Coronary artery (tissue), 2 donors: ENCODE measurements around the gene NUCKS1.
A peak's percentile ranks its signal among the peaks of the same experiment; 100 is the strongest.

Experiments used
- DNase-seq: peaks from one replicate; pipeline ENCODE4 v3.0.0-alpha.2; 2017; ENCODE audit warnings: low spot score
- H3K27ac ChIP-seq, 2 donors: fragments of 200-600 bp; sonication (generic); one replicate each; pipeline ENCODE4 v1.5.1; 2016 to 2019
- H3K4me3 ChIP-seq: fragments of 200-600 bp; sonication (generic); 2 replicates; pipeline ENCODE4 v1.5.1; 2016; ENCODE audit warnings: mild to moderate bottlenecking, moderate library complexity
- TF ChIP-seq, protein P1 (sequence below): fragments of 200-600 bp; sonication (generic); IDR thresholded peaks from one replicate; pipeline ENCODE4 v1.5.1; 2019; ENCODE audit warnings: antibody characterized with exemption

Gene NUCKS1

DNA sequence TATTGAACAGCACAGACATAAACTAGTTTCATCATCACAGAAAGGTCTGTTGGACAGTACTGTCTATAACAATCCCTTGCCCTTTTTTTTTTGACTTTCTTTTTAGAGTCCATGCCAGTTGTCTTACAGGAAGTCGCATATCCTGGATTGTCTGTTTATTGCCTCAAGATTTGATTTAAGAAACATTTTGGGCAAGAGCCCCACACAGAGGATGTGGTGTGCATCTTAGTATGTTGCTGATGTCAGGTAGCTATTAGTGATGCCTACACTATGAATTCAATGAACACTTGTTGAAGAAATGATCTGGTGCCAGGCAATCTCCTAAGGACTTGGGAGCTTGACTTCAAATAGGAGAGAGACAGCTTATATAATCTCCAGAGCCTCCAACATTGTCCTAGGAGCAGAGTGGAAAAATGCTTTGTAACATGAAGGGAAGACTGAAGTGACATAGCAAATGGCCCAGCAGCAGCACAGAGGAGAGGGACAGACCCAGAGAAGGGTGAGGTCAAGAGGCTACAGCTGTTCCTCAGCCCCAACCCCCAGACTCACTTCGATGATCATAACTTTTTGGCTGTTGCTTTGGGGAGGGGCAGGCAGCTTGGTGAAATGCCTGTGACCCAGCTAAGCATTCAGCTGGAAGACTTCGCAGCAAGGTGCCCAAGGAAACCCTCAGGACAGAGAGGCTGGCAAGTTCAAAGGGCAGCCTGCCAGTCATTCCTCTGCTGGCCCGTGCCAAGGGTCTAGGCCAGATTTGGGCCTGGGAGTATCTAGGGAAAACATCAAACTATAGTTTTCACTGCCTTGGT, 32.8 kb upstream of the NUCKS1 start:
- DNase-seq: no peak
- Histone ChIP-seq H3K27ac (peak overlapping the region; percentile 9 to 49), H3K4me3 (no peak overlapping the region)
- TF ChIP-seq, protein P1, sequence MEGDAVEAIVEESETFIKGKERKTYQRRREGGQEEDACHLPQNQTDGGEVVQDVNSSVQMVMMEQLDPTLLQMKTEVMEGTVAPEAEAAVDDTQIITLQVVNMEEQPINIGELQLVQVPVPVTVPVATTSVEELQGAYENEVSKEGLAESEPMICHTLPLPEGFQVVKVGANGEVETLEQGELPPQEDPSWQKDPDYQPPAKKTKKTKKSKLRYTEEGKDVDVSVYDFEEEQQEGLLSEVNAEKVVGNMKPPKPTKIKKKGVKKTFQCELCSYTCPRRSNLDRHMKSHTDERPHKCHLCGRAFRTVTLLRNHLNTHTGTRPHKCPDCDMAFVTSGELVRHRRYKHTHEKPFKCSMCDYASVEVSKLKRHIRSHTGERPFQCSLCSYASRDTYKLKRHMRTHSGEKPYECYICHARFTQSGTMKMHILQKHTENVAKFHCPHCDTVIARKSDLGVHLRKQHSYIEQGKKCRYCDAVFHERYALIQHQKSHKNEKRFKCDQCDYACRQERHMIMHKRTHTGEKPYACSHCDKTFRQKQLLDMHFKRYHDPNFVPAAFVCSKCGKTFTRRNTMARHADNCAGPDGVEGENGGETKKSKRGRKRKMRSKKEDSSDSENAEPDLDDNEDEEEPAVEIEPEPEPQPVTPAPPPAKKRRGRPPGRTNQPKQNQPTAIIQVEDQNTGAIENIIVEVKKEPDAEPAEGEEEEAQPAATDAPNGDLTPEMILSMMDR: no peak

GRCh38 chr1:205780335-205780734, 30.4 kb upstream of the NUCKS1 start:
- DNase-seq: no peak
- TF ChIP-seq, protein P1: no peak
- Histone ChIP-seq H3K4me3 (no peak overlapping the region), H3K27ac (no peak overlapping the region)

DNA sequence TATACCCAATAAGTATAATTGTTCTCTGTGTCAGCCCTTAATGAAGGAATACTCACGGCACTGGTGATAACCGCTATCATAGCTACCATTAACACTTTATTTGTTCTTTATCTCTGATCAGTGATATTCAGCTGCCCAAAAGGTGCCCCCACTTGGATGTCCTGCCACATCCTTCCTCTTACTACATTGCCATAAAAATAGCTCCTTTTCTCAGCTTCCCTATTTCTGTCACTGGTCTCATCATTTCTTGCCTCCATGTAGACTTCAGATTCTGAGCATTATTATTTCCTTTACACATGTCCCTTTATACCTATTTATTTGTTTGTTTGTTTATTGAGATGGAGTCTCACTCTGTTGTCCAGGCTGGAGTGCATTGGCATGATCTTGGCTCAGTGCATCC, 28.0 kb upstream of the NUCKS1 start:
- no peak for DNase-seq
- TF ChIP-seq, protein P1: no peak
- no peak overlapping the region for H3K27ac ChIP-seq
- H3K4me3 ChIP-seq: no peak overlapping the region

GRCh38 chr1:205775717-205776056, 25.7 kb upstream of the NUCKS1 start:
- Histone ChIP-seq H3K27ac (peak overlapping the region; percentile 63 to 87), H3K4me3 (peak overlapping the region; percentile 83)
- TF ChIP-seq, protein P1: no peak
- DNase-seq: no peak

DNA sequence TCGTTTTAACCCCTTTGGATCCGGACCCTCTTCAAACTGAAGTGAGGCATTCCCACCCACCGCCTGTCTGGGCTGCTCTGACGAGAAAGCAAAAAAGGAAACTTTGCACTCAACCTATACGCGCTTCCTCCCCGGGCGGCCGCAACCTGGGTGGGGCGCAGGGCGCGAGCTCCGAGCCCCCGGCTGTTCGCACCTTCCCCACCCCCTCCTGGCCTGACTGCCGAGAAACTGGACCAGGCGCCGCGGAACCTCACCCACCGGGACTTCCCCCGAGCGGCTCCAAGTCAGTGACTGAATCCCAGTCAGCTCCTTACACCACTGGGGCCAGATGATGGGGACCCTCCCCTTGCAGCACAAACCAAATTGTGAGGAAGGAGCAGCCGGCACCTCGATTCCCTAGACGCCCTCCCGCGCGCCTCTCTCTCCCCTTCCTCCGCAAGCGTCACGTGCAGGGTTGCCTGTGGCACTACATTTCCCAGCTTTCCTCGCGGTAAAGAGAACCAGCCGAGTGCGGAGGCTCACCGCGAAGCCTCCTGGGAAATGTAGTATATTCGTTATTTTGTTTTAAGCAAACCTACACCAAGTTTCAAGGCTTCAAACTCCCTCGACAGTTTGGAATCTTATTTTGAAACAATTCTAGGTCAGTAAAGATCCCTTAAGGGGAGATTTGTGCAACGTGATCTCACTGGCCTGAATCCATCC, 25.2 kb upstream of the NUCKS1 start, which contains the start of gene RAB29:
Gene RAB29 (minus strand): TSS at position 468 of the 702 bp plus-strand sequence. CDS start 526 bp downstream, outside the sequence.
- H3K4me3 ChIP-seq: peak within 1 kb of the TSS; percentile 83
- peak; percentile 88 for DNase-seq
- TF ChIP-seq, protein P1: no peak
- peak within 1 kb of the TSS; percentile 63 to 87 for H3K27ac ChIP-seq

GRCh38 chr1:205774198-205775014, 24.4 kb upstream of the NUCKS1 start:
- TF ChIP-seq, protein P1: no peak
- DNase-seq: peak; percentile 79
- H3K4me3 ChIP-seq: peak overlapping the region; percentile 83
- H3K27ac ChIP-seq: peak overlapping the region; percentile 63 to 87
